GM06990 (cell line): ENCODE results near the gene ADCY3.

ENCODE experiments used
- DNase-seq: peaks from one replicate; pipeline ENCODE4 v3.0.0-alpha.2; 2011; ENCODE audit not compliant: insufficient read length; ENCODE audit errors: extremely low read depth
- H3K27me3 ChIP-seq: replicated peaks from 2 replicates; pipeline ENCODE4 v1.6.0; 2011; ENCODE audit warnings: low read length; ENCODE audit not compliant: control insufficient read depth, insufficient read depth
- H3K36me3 ChIP-seq: 2 replicates; pipeline ENCODE4 v1.5.1; 2011; ENCODE audit warnings: low read length; ENCODE audit not compliant: control insufficient read depth, insufficient read depth
- H3K4me3 ChIP-seq: replicated peaks from 2 replicates; pipeline ENCODE4 v1.5.1; 2011; ENCODE audit warnings: low read depth, mild to moderate bottlenecking, control low read depth, low read length
- CTCF ChIP-seq: IDR thresholded peaks from 2 replicates; pipeline ENCODE4 v1.5.1; 2011; ENCODE audit warnings: low read length, control low read depth, mild to moderate bottlenecking, inconsistent platforms; ENCODE audit not compliant: insufficient read depth, poor library complexity, severe bottlenecking

ADCY3 gene

GRCh38 chr2:24886691-24887304 is 33.2 kb downstream of the ADCY3 start:
- H3K27me3 ChIP-seq: no peaks in the 10 kb centered on the region
- H3K36me3 ChIP-seq: 0 out of 2 replicates have a peak, but pooled peaks cover 3% of the 10 kb centered on the region
- peak overlapping the region; percentile 58 for H3K4me3 ChIP-seq
- TF ChIP-seq CTCF: no peak
- DNase-seq: no peak

DNA sequence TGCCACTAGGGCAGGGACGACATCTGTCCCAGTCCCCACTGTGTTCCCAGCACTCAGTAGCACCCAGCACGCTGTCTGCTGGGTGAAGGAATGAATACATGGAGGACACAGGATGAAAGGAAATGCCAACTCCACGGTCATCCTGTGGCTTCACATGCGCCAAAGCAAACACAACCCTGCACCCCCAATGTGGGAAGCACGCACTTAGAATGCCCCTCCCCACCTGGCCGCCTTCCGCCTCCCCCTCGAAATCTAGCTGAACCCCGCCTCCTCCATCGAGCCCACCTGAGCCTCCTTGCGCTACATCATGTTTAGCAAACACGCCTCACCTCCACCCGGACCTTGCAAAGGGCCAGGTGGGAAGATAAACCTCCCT is 33.9 kb downstream of the ADCY3 start:
- Histone ChIP-seq H3K27me3 (no peaks in the 10 kb centered on the region), H3K36me3 (0 out of 2 replicates have a peak, but pooled peaks cover 3% of the 10 kb centered on the region), H3K4me3 (peak overlapping the region; percentile 58)
- no peak for TF ChIP-seq CTCF
- DNase-seq: no peak

DNA sequence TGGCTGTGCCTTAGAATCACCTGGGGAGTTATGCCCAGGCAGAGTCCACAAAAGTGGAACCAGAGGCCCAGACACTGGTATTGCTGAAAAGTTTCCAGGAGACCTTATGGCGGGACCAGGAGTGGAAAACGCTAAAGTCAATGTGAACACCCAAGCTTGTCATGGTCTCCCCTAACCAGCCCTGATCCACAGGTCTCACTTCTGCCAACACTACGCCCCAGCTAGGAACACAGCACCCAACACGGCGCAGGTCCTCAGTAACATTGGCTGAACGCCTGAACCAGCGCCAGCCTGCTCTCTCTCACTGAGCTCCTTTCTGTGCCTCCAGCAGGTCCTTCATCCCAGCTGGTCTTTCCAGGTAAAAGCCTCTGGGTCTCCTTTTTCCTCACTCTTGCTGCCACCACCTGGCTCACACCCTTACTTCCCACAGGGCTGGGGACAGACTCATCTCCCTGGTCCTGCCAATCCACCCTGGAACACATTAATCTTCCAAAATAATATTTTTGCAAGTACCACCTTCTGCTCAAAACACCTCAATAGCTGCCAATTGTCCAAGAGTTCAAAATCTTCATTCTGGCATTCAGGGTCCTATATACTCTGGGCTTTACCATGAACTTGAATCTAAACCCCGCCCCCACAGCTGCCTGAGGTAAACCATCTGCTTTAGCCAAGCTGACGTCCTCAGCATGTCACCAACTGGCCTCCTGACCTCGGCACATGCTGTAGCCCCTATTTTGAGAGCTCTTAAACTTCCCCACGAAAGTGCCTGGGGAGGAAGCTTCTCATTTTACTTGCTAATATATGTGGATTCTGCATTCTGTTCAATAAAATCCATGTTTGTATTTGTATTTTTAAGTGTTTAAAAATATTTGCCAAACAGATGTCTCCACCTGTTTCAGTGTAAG is 34.6 kb downstream of the ADCY3 start:
- peak overlapping the region; percentile 58 for H3K4me3 ChIP-seq
- DNase-seq: no peak
- no peak for TF ChIP-seq CTCF
- 0 out of 2 replicates have a peak, but pooled peaks cover 3% of the 10 kb centered on the region for H3K36me3 ChIP-seq
- H3K27me3 ChIP-seq: no peaks in the 10 kb centered on the region

GRCh38 chr2:24883946-24884345 is 36.1 kb downstream of the ADCY3 start:
- Histone ChIP-seq H3K36me3 (peaks cover 3% of the 10 kb centered on the region; the same call in 1 of the 2 replicates), H3K4me3 (no peak overlapping the region), H3K27me3 (no peaks in the 10 kb centered on the region)
- TF ChIP-seq CTCF: no peak
- no peak for DNase-seq

- Histone ChIP-seq H3K36me3 (peaks cover 1% of the 10 kb centered on the region), H3K27me3 (no peaks in the 10 kb centered on the region), H3K4me3 (no peak overlapping the region)
- TF ChIP-seq CTCF: peak; percentile 16
- DNase-seq: no peak
Observed at GRCh38 chr2:24881623-24882022, 38.4 kb downstream of the ADCY3 start.
